Mucosa of descending colon (tissue), 3 donors: ENCODE data around the gene SMCHD1. TPM values are rescaled to one million over a fixed set of nuclear protein-coding genes. Genes with fewer than 3 reads are reported as not detected.
"Not testable (repeated sequence)": the region's sequence is repeated elsewhere in the genome, so short reads cannot be mapped to it uniquely, and the experiment has no call there.

Experiments used
- ATAC-seq: fragments of 200-7000 bp; cut with Tn5 transposase; one replicate; pipeline ENCODE4 v1.9.1; 2020; ENCODE audit warnings: mild to moderate bottlenecking, moderate library complexity
- DNase-seq, 3 donors: peaks; one replicate each; pipeline ENCODE4 v3.0.0-alpha.2; 2020
- H3K36me3 ChIP-seq: fragments of 200-600 bp; one replicate; pipeline ENCODE4 v1.8.0; 2021; ENCODE audit warnings: low read depth, mild to moderate bottlenecking
- H3K4me1 ChIP-seq: fragments of 200-600 bp; one replicate; pipeline ENCODE4 v1.8.0; 2021; ENCODE audit warnings: low read depth, mild to moderate bottlenecking
- H3K4me3 ChIP-seq: fragments of 200-600 bp; one replicate; pipeline ENCODE4 v1.8.0; 2021; ENCODE audit warnings: mild to moderate bottlenecking
- H3K9me3 ChIP-seq: fragments of 200-600 bp; one replicate; pipeline ENCODE4 v1.8.0; 2021; ENCODE audit warnings: mild to moderate bottlenecking
- intact Hi-C, 2 donors: fragments of 100-400 bp; cut with DNase I in 1 of 2; cut with micrococcal nuclease in 1 of 2; formaldehyde crosslinking; loops; one replicate each; pipeline versions ENCODE4 v1.11.0 to v1.11.1; 2022; cut with DNase I, micrococcal nuclease
- total RNA-seq, 3 donors: library from RNA; stranded (reverse); fragmentation: NEBNext Ultra II Directional in 2 of 3; extraction: Animal tissue kit (Norgen Biotek cat#: 25700) in 2 of 3; gene quantifications; one replicate each; pipeline versions ENCODE4 v1.2.1 to v1.2.4, GENCODE V29; 2021 to 2023
- TF ChIP-seq, protein P1 (sequence below): fragments of 200-600 bp; IDR thresholded peaks from one replicate; pipeline ENCODE4 v1.8.0; 2022; ENCODE audit warnings: antibody characterized with exemption, mild to moderate bottlenecking
- donor health status: DM: no; HTN: no; CAD: no; lungs with moderate emphysema.
- donor health status: DM: no; HTN: no; CAD: no.
- donor health status: DM: no; HTN: yes; CAD: no.

Gene SMCHD1
- total RNA-seq, 3 donors from 2014 or later: 66.4 to 94.3 (median 83.4) TPM

DNA sequence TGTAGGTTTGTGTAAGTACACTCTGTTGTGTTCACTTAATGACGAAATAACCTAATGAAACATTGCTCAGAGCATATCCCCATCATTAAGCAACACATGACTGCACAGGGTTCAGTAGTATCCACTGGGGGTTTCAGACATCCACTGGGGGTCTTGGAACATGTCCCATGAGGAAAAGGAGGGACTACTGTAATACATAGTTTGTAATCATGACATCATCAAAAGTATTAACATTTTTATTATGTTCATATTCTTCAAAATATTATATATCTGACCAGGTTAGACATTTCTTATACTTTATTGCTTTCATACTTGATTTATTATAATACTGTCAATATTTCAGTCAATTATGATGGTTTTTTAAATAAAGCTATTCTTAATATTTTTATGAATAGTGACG lies 136.9 kb downstream of the SMCHD1 start:
- no peaks in the 10 kb centered on the region for H3K36me3 ChIP-seq
- no peak overlapping the region for H3K4me3 ChIP-seq
- intact Hi-C loops: no loop called here
- no peaks in the 10 kb centered on the region for H3K9me3 ChIP-seq
- TF ChIP-seq, protein P1, sequence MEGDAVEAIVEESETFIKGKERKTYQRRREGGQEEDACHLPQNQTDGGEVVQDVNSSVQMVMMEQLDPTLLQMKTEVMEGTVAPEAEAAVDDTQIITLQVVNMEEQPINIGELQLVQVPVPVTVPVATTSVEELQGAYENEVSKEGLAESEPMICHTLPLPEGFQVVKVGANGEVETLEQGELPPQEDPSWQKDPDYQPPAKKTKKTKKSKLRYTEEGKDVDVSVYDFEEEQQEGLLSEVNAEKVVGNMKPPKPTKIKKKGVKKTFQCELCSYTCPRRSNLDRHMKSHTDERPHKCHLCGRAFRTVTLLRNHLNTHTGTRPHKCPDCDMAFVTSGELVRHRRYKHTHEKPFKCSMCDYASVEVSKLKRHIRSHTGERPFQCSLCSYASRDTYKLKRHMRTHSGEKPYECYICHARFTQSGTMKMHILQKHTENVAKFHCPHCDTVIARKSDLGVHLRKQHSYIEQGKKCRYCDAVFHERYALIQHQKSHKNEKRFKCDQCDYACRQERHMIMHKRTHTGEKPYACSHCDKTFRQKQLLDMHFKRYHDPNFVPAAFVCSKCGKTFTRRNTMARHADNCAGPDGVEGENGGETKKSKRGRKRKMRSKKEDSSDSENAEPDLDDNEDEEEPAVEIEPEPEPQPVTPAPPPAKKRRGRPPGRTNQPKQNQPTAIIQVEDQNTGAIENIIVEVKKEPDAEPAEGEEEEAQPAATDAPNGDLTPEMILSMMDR: no peak
- DNase-seq: no peak
- ATAC-seq: no peak
- no peaks in the 10 kb centered on the region for H3K4me1 ChIP-seq

- ATAC-seq (no peak), DNase-seq (no peak)
- intact Hi-C loops: no loop called here
- H3K4me1 ChIP-seq: no peaks in the 10 kb centered on the region
- TF ChIP-seq, protein P1: no peak
- no peaks in the 10 kb centered on the region for H3K36me3 ChIP-seq
- H3K4me3 ChIP-seq: no peak overlapping the region
- no peaks in the 10 kb centered on the region for H3K9me3 ChIP-seq
Measured at GRCh38 chr18:2794159-2794558, 138.6 kb downstream of the SMCHD1 start.

GRCh38 chr18:2797951-2798350 lies 142.4 kb downstream of the SMCHD1 start:
- DNase-seq (no peak), ATAC-seq (no peak)
- Histone ChIP-seq H3K36me3 (no peaks in the 10 kb centered on the region), H3K9me3 (no peaks in the 10 kb centered on the region), H3K4me3 (no peak overlapping the region), H3K4me1 (no peaks in the 10 kb centered on the region)
- TF ChIP-seq, protein P1: no peak
- intact Hi-C loops: no loop called here

DNA sequence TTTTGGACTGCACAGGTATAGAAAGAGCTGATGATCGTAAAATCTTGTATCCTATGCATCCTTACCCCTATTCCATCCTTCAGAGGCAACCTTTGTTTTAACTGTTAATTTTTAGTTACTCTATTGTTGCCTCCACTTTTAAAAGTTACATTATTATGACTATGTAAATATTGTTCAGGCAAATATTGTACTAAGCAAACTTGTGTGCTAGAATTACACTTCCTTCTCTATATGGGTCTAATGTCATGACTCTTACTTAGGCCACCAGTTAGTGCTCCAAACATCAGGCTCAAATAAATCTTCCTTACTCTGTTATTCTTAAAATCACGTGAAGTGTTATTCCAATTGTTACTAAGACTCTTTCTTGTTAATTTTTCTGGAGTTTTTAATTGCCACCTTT lies 143.8 kb downstream of the SMCHD1 start:
- ATAC-seq (peak; percentile 67), DNase-seq (no peak)
- no peaks in the 10 kb centered on the region for H3K4me1 ChIP-seq
- TF ChIP-seq, protein P1: no peak
- H3K4me3 ChIP-seq: no peak overlapping the region
- H3K9me3 ChIP-seq: no peaks in the 10 kb centered on the region
- H3K36me3 ChIP-seq: no peaks in the 10 kb centered on the region
- intact Hi-C loops: no loop called here

- intact Hi-C loops: no loop called here
- no peak for ATAC-seq
- no peaks in the 10 kb centered on the region for H3K4me1 ChIP-seq
- no peak overlapping the region for H3K4me3 ChIP-seq
- peaks cover 4% of the 10 kb centered on the region for H3K9me3 ChIP-seq
- DNase-seq: no peak
- no peaks in the 10 kb centered on the region for H3K36me3 ChIP-seq
- TF ChIP-seq, protein P1: no peak
Measured at GRCh38 chr18:2805970-2806943, 150.7 kb downstream of the SMCHD1 start.

DNA sequence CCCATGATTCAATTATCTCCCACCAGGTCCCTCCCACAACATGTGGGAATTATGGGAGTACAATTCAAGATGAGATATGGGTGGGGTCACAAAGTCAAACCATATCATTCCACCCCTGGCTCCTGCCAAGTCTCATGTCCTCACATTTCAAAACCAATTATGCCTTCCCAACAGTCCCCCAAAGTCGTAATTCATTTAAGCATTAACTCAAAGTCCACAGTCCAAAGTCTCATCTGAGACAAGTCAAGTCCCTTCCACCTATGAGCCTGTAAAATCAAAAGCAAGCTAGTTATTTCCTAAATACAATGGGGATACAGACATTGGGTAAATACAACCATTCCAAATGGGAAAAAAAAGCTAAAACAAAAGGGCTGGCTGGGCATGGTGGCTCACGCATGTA lies 153.1 kb downstream of the SMCHD1 start:
- intact Hi-C loops, H3K9me3 ChIP-seq, ATAC-seq, DNase-seq, H3K4me3 ChIP-seq, H3K4me1 ChIP-seq, H3K36me3 ChIP-seq: not testable (repeated sequence)

DNA sequence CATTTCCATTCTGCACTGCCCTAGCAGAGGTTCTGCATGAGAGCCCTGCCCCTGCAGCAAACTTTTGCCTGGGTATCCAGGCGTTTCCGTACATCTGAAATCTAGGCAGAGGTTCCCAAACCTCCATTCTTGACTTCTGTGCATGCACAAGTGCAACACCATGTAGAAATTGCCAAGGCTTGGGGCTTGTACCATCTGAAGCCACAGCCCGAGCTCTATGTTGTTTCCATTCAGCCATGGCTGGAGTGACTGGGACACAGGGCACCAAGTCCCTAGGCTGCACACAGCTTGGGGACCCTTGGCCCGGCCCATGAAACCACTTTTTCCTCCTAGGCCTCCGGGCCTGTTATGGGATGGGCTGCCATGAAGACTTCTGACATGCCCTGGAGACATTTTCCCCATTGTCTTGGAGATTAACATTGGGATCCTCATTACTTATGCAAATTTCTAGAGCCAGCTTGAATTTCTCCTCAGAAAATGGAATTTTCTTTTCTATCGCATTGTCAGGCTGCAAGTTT lies 154.2 kb downstream of the SMCHD1 start:
- H3K36me3 ChIP-seq, H3K9me3 ChIP-seq, H3K4me1 ChIP-seq, intact Hi-C loops, ATAC-seq, H3K4me3 ChIP-seq, DNase-seq: not testable (repeated sequence)
